ENCODE measurements around the gene FSHB. TPM values are rescaled to one million over a fixed set of nuclear protein-coding genes. Genes with fewer than 3 reads are reported as not detected.
"Not testable (repeated sequence)": the region's sequence is repeated elsewhere in the genome, so short reads cannot be mapped to it uniquely, and the experiment has no call there.

Gene FSHB
- total RNA-seq, 1 donor from 2014 or later, result not detected

DNA sequence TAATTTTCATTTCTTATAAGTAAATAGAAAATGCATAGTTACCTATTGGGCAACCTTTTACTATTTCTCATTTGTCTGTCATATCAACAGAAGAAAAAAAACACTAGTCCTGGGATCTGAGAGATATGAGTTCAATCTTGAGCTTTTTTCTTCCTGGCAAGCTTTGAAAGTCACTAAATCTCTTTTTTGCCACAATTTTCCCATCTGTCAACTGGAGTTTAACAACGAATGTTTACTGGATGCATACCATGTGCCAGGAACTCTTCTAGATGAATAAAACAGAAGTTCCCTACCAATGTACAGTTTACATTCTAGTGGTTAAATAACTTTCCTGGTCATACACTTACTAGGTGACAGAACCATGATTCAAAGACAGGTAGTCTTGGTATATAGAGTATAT is 31.0 kb downstream of the FSHB start:
- H3K27me3 Mint-ChIP-seq (ENCODE audit: low read depth), result peaks cover 32% of the 10 kb centered on the region
- no peaks in the 10 kb centered on the region for H3K36me3 Mint-ChIP-seq
- DNase-seq (ENCODE audit: low spot score in 2 of 2, unreplicated experiment in 2 of 2), result no peak
- H3K27ac Mint-ChIP-seq, result no peak overlapping the region
- no peaks in the 10 kb centered on the region for H3K4me1 Mint-ChIP-seq
- no peak overlapping the region for H3K4me3 Mint-ChIP-seq
- peaks cover 10% of the 10 kb centered on the region for H3K9me3 Mint-ChIP-seq
- TF ChIP-seq, protein P1, sequence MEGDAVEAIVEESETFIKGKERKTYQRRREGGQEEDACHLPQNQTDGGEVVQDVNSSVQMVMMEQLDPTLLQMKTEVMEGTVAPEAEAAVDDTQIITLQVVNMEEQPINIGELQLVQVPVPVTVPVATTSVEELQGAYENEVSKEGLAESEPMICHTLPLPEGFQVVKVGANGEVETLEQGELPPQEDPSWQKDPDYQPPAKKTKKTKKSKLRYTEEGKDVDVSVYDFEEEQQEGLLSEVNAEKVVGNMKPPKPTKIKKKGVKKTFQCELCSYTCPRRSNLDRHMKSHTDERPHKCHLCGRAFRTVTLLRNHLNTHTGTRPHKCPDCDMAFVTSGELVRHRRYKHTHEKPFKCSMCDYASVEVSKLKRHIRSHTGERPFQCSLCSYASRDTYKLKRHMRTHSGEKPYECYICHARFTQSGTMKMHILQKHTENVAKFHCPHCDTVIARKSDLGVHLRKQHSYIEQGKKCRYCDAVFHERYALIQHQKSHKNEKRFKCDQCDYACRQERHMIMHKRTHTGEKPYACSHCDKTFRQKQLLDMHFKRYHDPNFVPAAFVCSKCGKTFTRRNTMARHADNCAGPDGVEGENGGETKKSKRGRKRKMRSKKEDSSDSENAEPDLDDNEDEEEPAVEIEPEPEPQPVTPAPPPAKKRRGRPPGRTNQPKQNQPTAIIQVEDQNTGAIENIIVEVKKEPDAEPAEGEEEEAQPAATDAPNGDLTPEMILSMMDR (IDR thresholded peaks at IDR 0.05; ENCODE audit: unreplicated experiment), result no peak

DNA sequence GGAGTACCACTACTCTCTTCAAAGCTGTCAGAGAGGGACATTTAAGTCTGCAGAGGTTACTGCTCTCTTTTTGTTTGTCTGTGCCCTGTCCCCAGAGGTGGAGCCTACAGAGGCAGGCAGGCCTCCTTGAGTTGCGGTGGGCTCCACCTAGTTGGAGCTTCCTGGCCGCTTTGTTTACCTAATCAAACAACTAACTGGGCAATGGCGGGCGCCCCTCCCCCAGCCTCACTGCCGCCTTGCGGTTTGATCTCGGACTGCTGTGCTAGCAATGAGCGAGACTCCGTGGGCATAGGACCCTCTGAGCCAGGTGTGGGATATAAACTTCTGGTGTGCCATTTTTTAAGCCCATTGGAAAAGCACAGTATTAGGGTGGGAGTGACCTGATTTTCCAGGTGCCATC is 37.8 kb downstream of the FSHB start:
- DNase-seq (ENCODE audit: low spot score in 2 of 2, unreplicated experiment in 2 of 2), result not testable (repeated sequence)

DNA sequence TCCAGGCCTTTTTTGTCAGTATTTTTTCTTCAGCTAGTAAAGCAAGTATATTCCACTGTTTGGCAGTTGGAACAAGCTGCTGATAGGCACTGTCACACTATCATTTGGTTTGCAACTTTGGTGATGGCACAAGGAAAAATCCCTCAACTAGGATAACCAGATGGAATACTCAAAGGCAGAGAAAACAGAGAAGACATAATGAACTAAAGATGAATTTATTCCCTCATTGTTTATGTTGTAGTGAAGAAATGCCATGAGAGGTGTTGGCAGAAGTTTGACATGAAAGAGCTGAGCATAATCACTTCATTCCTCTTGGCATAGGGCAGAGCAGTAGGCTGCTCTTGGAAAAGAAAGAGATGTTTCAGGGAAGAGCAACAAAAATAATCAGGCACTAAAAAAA is 39.9 kb downstream of the FSHB start:
- H3K4me1 Mint-ChIP-seq, result no peaks in the 10 kb centered on the region
- TF ChIP-seq, protein P1 (IDR thresholded peaks at IDR 0.05; ENCODE audit: unreplicated experiment), result no peak
- H3K9me3 Mint-ChIP-seq, result peaks cover 8% of the 10 kb centered on the region
- H3K27me3 Mint-ChIP-seq (ENCODE audit: low read depth), result peaks cover 40% of the 10 kb centered on the region
- H3K36me3 Mint-ChIP-seq, result no peaks in the 10 kb centered on the region
- DNase-seq (ENCODE audit: low spot score in 2 of 2, unreplicated experiment in 2 of 2), result no peak
- H3K27ac Mint-ChIP-seq, result no peak overlapping the region
- no peak overlapping the region for H3K4me3 Mint-ChIP-seq

More for the DNA sequence above, 37.8 kb downstream of the FSHB start:
- Mint-ChIP-seq H3K9me3 (peaks cover 14% of the 10 kb centered on the region), H3K27me3 (ENCODE audit: low read depth) (peaks cover 25% of the 10 kb centered on the region)
- H3K4me3 Mint-ChIP-seq, H3K36me3 Mint-ChIP-seq, H3K27ac Mint-ChIP-seq, H3K4me1 Mint-ChIP-seq: not testable (repeated sequence)

DNA sequence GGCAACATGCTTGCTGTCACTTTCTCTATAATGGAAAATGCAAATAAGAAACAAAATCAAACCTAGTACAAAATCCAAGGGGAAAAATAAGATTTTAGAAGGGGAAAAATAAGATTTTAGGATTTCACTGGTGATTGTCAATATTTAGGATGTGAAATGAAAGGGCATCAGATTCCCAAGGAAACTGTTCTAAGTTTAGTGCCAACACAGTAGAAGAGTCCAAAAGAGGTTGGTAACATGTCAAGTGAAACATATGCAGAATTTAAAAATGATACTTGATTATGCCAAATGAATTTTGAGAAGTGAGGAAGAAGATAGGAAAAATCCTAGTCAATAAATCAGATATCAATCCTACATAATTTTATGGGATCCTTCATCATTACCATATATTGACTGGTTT is 46.4 kb downstream of the FSHB start:
- Mint-ChIP-seq H3K4me3 (no peak overlapping the region), H3K4me1 (no peaks in the 10 kb centered on the region), H3K27me3 (ENCODE audit: low read depth) (peaks cover 68% of the 10 kb centered on the region), H3K27ac (no peak overlapping the region), H3K36me3 (no peaks in the 10 kb centered on the region), H3K9me3 (no peaks in the 10 kb centered on the region)
- no peak for DNase-seq (ENCODE audit: low spot score in 2 of 2, unreplicated experiment in 2 of 2)
- TF ChIP-seq, protein P1 (IDR thresholded peaks at IDR 0.05; ENCODE audit: unreplicated experiment), result no peak

DNA sequence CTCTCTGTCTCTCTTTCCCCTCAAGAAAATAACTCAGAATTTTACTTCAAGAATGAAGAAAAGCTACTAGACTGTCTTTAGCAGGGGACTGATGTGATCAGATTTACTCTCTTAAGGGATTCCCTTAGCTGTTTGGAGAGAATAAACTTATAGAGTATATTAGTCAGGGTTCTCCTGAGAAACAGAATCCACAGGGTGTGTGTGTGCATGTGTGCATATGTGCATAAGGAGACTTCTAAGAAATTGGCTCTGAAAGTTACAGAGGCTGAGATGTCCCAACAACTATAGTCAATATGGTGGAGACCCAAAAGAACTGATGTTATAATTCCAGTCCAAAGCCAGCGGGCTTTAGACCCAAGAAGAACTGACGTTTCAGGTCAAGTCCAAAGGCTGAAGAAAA is 49.0 kb downstream of the FSHB start:
- no peak for DNase-seq (ENCODE audit: low spot score in 2 of 2, unreplicated experiment in 2 of 2)
- TF ChIP-seq, protein P1 (IDR thresholded peaks at IDR 0.05; ENCODE audit: unreplicated experiment), result no peak
- peaks cover 64% of the 10 kb centered on the region for H3K27me3 Mint-ChIP-seq (ENCODE audit: low read depth)
- no peaks in the 10 kb centered on the region for H3K36me3 Mint-ChIP-seq
- no peaks in the 10 kb centered on the region for H3K4me1 Mint-ChIP-seq
- no peaks in the 10 kb centered on the region for H3K9me3 Mint-ChIP-seq
- no peak overlapping the region for H3K27ac Mint-ChIP-seq
- H3K4me3 Mint-ChIP-seq, result no peak overlapping the region

DNA sequence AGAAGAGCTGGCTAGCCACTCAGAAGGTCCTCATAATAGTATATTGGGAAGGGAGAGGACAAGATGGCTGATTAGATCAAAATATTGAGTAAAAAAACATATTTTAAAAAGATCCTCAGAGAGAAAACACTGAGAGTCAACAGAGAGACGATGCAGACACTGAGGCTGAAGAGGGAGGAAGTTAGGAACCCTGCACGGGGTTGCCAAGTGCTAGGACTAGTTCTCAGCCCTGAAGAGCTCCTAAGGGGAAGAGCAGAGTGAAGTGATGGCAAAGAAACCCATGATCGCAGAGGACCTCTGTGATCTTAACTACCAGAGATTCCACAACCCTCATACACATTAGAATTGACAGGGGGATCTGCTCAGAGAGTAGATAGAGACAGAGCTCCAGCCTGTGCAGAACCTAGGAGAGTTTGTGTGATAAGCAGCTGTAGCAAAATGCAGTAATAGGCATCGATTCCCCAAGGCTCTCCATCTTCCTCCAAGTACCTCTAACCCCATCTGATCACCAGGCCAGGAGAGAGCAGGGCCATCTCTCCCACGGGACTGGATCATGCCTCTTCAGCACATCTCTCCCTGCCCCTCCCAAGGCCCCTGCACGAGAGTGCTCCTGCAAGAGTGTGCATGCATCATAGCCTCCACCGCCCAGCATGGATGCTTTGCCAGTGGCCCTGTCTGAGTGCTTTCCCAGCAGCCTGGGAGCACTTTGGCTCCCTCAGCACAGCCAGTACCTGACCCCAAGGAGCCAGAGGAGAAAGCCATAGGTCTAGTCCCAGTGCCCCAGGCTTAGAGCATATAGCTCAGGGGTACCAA is 50.9 kb downstream of the FSHB start:
- Mint-ChIP-seq H3K36me3 (no peaks in the 10 kb centered on the region), H3K4me1 (no peaks in the 10 kb centered on the region), H3K27me3 (ENCODE audit: low read depth) (peaks cover 52% of the 10 kb centered on the region), H3K27ac (no peak overlapping the region), H3K9me3 (no peaks in the 10 kb centered on the region), H3K4me3 (no peak overlapping the region)
- DNase-seq (ENCODE audit: low spot score in 2 of 2, unreplicated experiment in 2 of 2), result no peak
- TF ChIP-seq, protein P1 (IDR thresholded peaks at IDR 0.05; ENCODE audit: unreplicated experiment), result no peak

All from mesothelial cell of epicardium (in vitro differentiated cells).